Cardiac muscle cell (in vitro differentiated cells and primary cell): Measurements from ENCODE around the gene PRR30. TPM values are rescaled to one million over a fixed set of nuclear protein-coding genes. Genes with fewer than 3 reads are reported as not detected.

Experiments
- DNase-seq, 2 donors: peaks; one replicate each; pipeline versions ENCODE4 v3.0.0 to v3.0.0-alpha.2; 2010 to 2017; ENCODE audit warnings: low read depth in 1 of 2, low spot score in 1 of 2
- H3K27ac ChIP-seq: fragments of 200-600 bp; sonication (generic); 2 replicates; pipeline ENCODE4 v1.5.1; 2016
- H3K27me3 ChIP-seq: fragments of 200-600 bp; sonication (generic); 2 replicates; pipeline ENCODE4 v1.6.0; 2016; ENCODE audit warnings: control low read depth
- H3K36me3 ChIP-seq: fragments of 200-600 bp; sonication (generic); 2 replicates; pipeline ENCODE4 v1.5.1; 2016; ENCODE audit warnings: control low read depth
- H3K4me1 ChIP-seq: fragments of 200-600 bp; sonication (generic); 2 replicates; pipeline ENCODE4 v1.8.1; 2017; ENCODE audit warnings: low read depth, mild to moderate bottlenecking, mixed run types
- H3K4me3 ChIP-seq: fragments of 200-600 bp; sonication (generic); 2 replicates; pipeline ENCODE4 v1.5.1; 2016; ENCODE audit warnings: mild to moderate bottlenecking
- H3K9me3 ChIP-seq: fragments of 200-600 bp; sonication (generic); 2 replicates; pipeline ENCODE4 v1.5.1; 2017; ENCODE audit warnings: low read depth, mild to moderate bottlenecking, control low read depth
- CTCF ChIP-seq: IDR thresholded peaks from 2 replicates; pipeline ENCODE4 v1.5.1; 2012; ENCODE audit warnings: low read depth, mild to moderate bottlenecking, low read length
- polyA plus RNA-seq: library from polyadenylated mRNA; unstranded; fragments of >200 nt; fragmentation: Nextera tagmentation; extraction: Ambion mirVana; gene quantifications from 2 replicates; pipeline ENCODE4 v1.2.1, GENCODE V29; 2016
- total RNA-seq: library from RNA; depleted of rRNA; stranded (reverse); fragments of >200 nt; gene quantifications from 2 replicates; pipeline ENCODE4 v1.2.3, GENCODE V29; 2016

Gene PRR30
- total and polyA plus RNA-seq, 2 experiments from 2014 or later = not detected

- H3K9me3 ChIP-seq = no peaks in the 10 kb centered on the region
- H3K27ac ChIP-seq = no peak overlapping the region
- no peak for DNase-seq
- H3K4me1 ChIP-seq = peaks cover 9% of the 10 kb centered on the region
- H3K4me3 ChIP-seq = no peak overlapping the region
- H3K27me3 ChIP-seq = no peaks in the 10 kb centered on the region
- no peaks in the 10 kb centered on the region for H3K36me3 ChIP-seq
- no peak for TF ChIP-seq CTCF
Observed at GRCh38 chr2:27152102-27152795, 13.0 kb upstream of the PRR30 start.

GRCh38 chr2:27150639-27151230, 11.5 kb upstream of the PRR30 start:
- Histone ChIP-seq H3K9me3 (no peaks in the 10 kb centered on the region), H3K27ac (no peak overlapping the region), H3K4me1 (peaks cover 9% of the 10 kb centered on the region), H3K27me3 (no peaks in the 10 kb centered on the region), H3K4me3 (no peak overlapping the region), H3K36me3 (no peaks in the 10 kb centered on the region)
- no peak for DNase-seq
- no peak for TF ChIP-seq CTCF

GRCh38 chr2:27149570-27150405, 10.6 kb upstream of the PRR30 start:
- no peak overlapping the region for H3K27ac ChIP-seq
- DNase-seq = no peak
- no peaks in the 10 kb centered on the region for H3K9me3 ChIP-seq
- H3K4me3 ChIP-seq = no peak overlapping the region
- H3K4me1 ChIP-seq = peaks cover 4% of the 10 kb centered on the region
- no peaks in the 10 kb centered on the region for H3K27me3 ChIP-seq
- no peaks in the 10 kb centered on the region for H3K36me3 ChIP-seq
- TF ChIP-seq CTCF = no peak

- no peak within 1 kb of the TSS for H3K4me3 ChIP-seq
- H3K27ac ChIP-seq = no peak within 1 kb of the TSS
- TF ChIP-seq CTCF = no peak
- no peaks in the 10 kb centered on the region for H3K9me3 ChIP-seq
- H3K27me3 ChIP-seq = no peaks in the 10 kb centered on the region
- no peaks in the 10 kb centered on the region for H3K4me1 ChIP-seq
- H3K36me3 ChIP-seq = no peaks in the 10 kb centered on the region
- DNase-seq = peak in 1 of 2 donors; percentile 78
Observed at GRCh38 chr2:27148801-27149439, 9.7 kb upstream of the PRR30 start, which contains the start of gene TCF23. Gene TCF23, plus strand, starts transcription at chr2:27149004. Its CDS starts 130 bp downstream, at chr2:27149134.

- Histone ChIP-seq H3K27ac (no peak overlapping the region), H3K4me1 (no peaks in the 10 kb centered on the region), H3K27me3 (peaks cover 6% of the 10 kb centered on the region), H3K4me3 (no peak overlapping the region), H3K9me3 (no peaks in the 10 kb centered on the region), H3K36me3 (no peaks in the 10 kb centered on the region)
- DNase-seq = no peak
- TF ChIP-seq CTCF = no peak
Observed at GRCh38 chr2:27147935-27148334, 8.7 kb upstream of the PRR30 start.
